HG02571 (cell line): ENCODE measurements around the gene ADRA2B.

ENCODE experiments used
- ATAC-seq: cut with Tn5 transposase; IDR thresholded peaks from one replicate; pipeline ENCODE4 v1.9.1; 2021; ENCODE audit warnings: mild to moderate bottlenecking, moderate library complexity; ENCODE audit not compliant: unreplicated experiment

The ADRA2B gene

GRCh38 chr2:96138179-96139145 lies 22.1 kb upstream of the ADRA2B start, which contains the start of gene ASTL:
Gene ASTL, minus strand, starts transcription at chr2:96138502. Its CDS starts 66 bp downstream, at chr2:96138436.
- no peak for ATAC-seq

DNA sequence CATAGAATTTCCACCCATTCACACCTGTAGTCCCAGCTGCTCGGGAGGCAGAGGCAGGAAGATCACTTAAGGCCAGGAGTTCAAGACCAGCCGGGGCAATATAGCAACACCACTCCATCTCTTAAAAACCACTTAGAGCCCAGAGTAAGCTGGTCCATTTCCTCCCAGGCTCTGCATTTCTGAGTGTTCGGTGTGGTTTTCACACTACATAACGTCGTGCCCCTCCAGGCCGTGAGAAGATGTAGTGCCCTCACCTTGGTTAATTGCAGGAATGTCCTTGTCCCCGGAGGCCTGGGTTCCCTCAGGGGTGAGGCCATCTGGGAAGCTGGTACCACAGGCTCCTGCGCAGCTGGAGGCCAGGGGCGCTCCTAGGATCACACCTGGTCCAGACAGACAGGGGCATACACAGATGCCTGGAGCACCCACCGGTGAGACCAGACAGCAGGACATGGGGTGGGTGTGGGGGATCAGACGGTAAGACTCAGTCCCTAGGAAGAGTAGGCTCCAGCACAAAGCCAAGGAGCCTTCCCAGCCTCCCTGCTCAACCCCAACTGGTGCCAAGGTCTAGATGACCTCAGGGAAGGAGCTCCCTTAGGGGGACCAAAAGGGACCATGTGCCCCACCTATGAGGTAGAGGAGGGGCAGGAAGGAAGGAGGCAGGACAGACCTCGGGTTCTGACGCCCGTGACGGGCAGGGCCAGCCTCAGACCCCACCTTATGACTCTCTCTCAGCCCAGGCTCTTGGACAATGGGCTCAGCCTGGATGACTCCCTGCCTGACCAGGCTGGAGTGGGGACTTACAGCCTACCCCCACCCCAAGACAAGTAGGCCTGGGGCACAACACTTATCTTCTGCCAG lies 21.2 kb upstream of the ADRA2B start:
- ATAC-seq, result no peak

GRCh38 chr2:96136129-96136720 lies 19.9 kb upstream of the ADRA2B start:
- ATAC-seq, result no peak

DNA sequence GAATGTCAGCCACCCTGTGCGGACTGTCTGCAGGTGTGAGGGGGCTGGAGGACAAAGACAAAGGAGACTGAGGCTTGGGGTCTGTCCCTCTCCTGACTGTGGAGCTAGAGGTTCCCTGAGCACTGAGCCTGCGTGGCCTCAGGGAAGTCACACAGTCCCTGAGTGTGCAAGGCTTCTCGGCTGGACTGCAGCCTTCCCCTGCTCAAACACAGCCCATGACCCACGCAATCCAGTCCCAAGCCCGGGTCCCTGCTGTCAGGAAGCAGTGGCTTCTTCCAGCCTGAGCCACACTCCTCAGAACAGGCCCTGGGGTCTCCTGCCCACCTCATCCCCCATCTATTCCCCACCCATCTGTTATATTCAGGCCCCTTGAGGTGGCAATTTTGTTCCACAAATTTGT lies 19.2 kb upstream of the ADRA2B start:
- ATAC-seq, result no peak

GRCh38 chr2:96135171-96135570 lies 18.8 kb upstream of the ADRA2B start:
- no peak for ATAC-seq

GRCh38 chr2:96134421-96134820 lies 18.1 kb upstream of the ADRA2B start:
- no peak for ATAC-seq

DNA sequence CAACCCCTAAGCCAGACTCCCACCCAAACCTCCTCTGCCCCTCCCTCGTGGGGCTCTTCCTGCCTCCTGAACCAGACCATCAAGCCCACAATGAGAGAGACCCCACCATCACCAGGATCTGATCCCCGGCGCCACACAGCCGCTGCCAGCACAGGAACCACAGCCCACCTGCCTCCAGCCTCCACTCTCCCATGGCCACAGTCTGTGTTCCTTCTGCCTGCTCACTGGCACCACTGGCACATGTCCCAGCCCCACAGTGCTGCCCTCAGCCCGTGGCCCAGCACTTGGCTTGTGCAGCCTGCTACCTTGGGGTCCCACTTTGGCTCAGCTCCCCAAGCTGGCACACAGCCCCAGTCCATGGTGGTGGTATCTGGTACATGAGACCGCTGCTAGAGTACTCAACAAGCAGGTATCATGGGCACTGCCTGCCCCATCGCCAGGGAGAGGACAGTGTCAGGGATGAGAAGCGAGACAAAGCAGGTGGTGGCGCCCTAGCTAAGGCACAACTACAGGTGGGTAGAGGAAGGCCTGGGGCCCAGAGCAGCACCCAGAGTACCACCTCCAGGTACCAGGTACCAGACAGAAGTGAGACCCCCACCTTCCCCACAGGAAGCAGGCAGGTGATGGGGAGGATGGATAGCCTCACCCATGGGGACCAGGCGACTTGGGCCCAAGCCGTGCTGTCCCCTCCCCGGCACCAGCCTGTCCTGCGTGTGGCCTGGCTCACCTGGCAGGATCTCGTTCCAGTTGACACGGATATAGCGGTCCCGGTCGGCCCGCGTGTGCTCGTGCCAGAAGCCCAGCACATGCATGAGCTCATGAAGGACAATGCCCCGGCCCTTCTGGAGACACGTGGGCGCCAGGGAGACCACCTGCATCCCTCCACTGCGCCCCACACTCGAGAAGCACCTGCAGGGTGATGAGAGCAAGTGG lies 15.7 kb upstream of the ADRA2B start:
- no peak for ATAC-seq

- ATAC-seq, result no peak
Observed at GRCh38 chr2:96131152-96131812, 14.9 kb upstream of the ADRA2B start.

DNA sequence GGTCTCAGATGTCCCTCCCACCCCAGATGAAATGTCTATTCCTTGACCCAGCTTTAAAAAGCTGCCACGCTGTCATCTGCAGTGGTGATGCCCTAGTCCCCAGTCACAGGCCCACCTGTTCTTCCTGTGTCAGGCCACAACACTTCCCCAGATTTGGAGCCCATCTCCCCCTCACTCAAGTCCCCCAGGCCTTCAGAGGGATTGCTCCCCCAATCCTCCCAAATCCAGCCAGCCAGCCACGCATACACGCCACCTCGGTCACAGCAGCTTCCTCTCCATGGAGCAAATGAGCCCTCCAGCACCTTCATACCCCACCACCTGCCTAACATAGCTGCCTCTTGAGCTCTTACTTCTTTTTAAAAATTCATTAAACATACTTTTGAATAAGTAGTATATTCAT lies 14.1 kb upstream of the ADRA2B start:
- no peak for ATAC-seq

- no peak for ATAC-seq
Observed at GRCh38 chr2:96129528-96130120, 13.3 kb upstream of the ADRA2B start.

- no peak for ATAC-seq
Observed at GRCh38 chr2:96128456-96128855, 12.1 kb upstream of the ADRA2B start.

DNA sequence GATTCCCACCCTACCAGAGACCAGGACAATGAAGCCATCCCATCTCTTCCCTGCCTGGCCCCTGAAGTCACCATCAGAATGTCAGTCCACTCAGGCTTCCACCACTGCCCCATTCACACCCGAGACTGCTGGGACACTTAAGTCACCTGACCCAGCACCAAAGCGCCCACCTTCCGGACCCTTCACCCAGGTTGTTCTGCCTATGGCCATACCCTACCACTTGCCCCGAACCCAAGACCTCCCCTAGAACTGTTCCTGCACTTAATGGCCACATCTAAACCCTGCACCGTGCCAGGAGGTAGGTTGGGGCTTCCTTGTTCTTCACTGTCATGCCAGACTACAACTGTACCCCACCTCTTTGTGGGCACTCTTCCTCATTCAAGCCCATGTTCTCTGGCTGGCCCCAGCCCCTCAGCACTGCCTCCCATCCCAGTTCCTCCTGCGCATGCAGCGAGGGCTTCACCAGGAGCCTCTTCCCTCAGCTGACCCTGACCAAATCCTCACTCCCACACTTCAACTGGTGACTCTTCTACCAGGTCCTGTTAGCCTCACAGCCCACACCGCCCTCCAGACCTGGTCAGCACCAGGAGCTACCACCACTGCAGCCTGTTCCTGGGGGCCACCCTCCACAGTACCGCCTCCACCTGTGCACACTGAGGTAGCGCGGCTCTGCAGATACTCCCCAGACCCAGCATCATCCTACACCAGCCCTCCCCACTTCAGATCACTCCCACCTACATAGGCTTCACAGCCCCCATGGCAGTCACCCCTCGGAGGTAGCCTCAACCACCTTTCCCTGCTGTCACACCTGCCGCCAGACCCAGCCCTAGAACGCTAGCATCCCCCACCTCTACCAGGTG lies 8.3 kb upstream of the ADRA2B start:
- no peak for ATAC-seq

GRCh38 chr2:96123936-96124335 lies 7.6 kb upstream of the ADRA2B start:
- no peak for ATAC-seq

- ATAC-seq, result no peak
Observed at GRCh38 chr2:96123290-96123689, 6.9 kb upstream of the ADRA2B start.

- ATAC-seq, result no peak
Observed at GRCh38 chr2:96122391-96122790, 6.0 kb upstream of the ADRA2B start.

- ATAC-seq, result no peak
Observed at GRCh38 chr2:96121414-96121813, 5.0 kb upstream of the ADRA2B start.

DNA sequence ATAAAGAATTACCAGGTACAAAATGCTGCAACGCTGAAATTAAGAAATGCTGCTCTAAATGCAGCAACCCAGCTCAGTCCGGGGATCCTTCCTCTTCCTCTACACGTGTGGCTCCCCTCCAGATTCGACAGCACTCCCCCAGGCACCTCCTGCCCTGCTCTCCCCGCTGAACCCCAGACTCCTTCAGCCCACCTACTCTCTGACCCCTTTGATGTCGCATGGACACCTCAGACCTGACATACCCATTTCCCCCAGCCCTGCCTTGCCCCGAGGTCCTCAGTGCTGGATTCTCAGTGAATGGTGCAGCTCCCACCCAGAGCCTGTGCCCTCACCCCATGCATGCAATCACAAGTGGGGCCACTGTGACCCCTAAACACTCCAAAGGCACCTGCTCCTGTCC lies 4.6 kb upstream of the ADRA2B start:
- ATAC-seq, result no peak

DNA sequence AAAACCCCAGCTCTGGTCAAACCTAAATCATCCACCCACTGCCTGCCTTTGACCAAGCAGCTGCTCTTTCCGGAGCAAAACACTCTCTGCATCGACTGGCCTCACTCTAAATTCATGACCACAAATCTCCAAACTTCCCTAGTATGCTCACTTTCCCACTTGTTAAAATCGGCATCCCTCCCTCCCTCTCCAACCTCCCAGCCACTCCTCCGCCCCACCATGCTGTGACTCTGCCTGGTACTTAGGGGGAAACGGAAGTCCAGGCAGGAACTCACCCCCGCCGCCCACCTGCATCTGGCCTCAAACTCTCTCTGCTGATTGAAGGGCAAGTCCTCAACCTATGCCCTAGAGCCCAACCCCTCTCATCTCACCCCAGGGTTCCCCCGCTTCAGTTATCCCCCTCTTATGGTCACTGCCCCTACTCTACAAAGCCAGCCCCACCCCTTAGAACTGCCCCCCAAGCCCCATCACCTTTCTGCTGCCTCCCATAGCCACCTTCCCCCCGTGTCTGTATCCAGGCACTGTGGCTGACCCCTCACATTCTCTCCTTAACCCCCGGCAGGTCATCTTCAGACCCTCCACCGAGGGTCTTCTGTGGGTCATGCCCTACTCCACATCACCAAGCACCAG lies 3.8 kb upstream of the ADRA2B start:
- ATAC-seq, result no peak
